ENCODE measurements around the gene PHLDB1.

DNA sequence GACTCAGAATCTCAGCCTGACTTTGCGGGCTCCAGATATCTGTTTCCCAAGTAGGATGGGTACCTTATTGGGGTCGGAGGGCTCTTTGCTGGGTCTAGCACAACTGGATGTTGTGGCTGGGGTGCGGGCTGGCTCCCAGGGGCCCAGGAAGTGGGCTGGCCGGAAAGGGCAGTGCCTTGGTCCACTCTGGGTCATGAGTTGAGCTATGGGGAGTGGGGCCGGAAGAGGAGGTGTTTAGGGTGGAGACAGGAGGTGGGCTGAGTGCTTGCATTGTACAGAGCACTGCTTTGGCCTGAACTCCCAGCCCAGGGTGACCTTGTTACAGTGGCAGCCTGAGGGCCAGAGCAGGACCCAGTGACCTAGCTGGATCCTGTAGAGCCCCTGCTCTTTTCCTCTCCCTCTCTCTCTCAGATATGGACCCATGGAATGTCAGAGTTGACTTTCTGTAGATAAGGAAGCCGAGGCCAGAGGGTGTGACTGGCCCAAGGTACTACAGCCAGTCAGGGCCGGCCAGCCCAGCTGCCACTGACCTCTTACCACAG lies 13.2 kb downstream of the PHLDB1 start:
- TF ChIP-seq, protein P1, sequence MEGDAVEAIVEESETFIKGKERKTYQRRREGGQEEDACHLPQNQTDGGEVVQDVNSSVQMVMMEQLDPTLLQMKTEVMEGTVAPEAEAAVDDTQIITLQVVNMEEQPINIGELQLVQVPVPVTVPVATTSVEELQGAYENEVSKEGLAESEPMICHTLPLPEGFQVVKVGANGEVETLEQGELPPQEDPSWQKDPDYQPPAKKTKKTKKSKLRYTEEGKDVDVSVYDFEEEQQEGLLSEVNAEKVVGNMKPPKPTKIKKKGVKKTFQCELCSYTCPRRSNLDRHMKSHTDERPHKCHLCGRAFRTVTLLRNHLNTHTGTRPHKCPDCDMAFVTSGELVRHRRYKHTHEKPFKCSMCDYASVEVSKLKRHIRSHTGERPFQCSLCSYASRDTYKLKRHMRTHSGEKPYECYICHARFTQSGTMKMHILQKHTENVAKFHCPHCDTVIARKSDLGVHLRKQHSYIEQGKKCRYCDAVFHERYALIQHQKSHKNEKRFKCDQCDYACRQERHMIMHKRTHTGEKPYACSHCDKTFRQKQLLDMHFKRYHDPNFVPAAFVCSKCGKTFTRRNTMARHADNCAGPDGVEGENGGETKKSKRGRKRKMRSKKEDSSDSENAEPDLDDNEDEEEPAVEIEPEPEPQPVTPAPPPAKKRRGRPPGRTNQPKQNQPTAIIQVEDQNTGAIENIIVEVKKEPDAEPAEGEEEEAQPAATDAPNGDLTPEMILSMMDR (IDR thresholded peaks at IDR 0.05) = no peak
- TF ChIP-seq ZFX (IDR thresholded peaks at IDR 0.05; ENCODE audit: borderline replicate concordance) = no peak

Data from 22Rv1 (cell line).